ENCODE data around the gene CARM1. TPM values are rescaled to one million over a fixed set of nuclear protein-coding genes. Genes with fewer than 3 reads are reported as not detected.

CARM1 gene
- total RNA-seq, 1 experiment from 2014 or later, result 56.2 TPM

GRCh38 chr19:10963865-10964264 is 92.5 kb downstream of the CARM1 start:
- Histone ChIP-seq H3K4me1 (ENCODE audit: insufficient read depth, low read length) (peaks cover 23% of the 10 kb centered on the region), H3K36me3 (ENCODE audit: low read depth, low read length) (peaks cover 5% of the 10 kb centered on the region; the same call in 1 of the 2 replicates), H3K9ac (ENCODE audit: low read length) (no peak overlapping the region), H3K79me2 (ENCODE audit: low read length) (peaks cover 85% of the 10 kb centered on the region), H3K9me3 (ENCODE audit: low read length) (no peaks in the 10 kb centered on the region), H2AFZ (ENCODE audit: low read length) (no peak overlapping the region), H3K27ac (ENCODE audit: low read length) (no peak overlapping the region), H3K9me2 (replicated peaks; ENCODE audit: low read length) (no peaks in the 10 kb centered on the region), H4K20me1 (ENCODE audit: low read length) (peaks cover 44% of the 10 kb centered on the region), H3K4me2 (ENCODE audit: low read length) (peak overlapping the region; percentile 94; the same call in 1 of the 2 replicates), H3K27me3 (ENCODE audit: low read length) (no peaks in the 10 kb centered on the region), H3K4me3 (ENCODE audit: low read length) (no peak overlapping the region), H3F3A (ENCODE audit: low read length, unreplicated experiment) (no peaks in the 10 kb centered on the region)
- ChIA-PET POLR2A (ENCODE audit: unreplicated experiment) (no interaction called here), CTCF (no interaction called here)
- no TSS peak for BruUV-seq (replicated peaks)
- TF ChIP-seq CTCF (conservative IDR thresholded peaks at IDR 0.05; ENCODE audit: low read depth, low read length), result no peak
- TF ChIP-seq EZH2 (IDR thresholded peaks at IDR 0.05; ENCODE audit: low read length, unreplicated experiment), result no peak
- no peak for TF ChIP-seq EZH2phosphoT487 (IDR thresholded peaks at IDR 0.05; ENCODE audit: borderline replicate concordance, low read length)
- DNase-seq (no peak), ATAC-seq (no peak)
- intact Hi-C loops (cut with micrococcal nuclease), result no loop called here

GRCh38 chr19:10964903-10965302 is 93.5 kb downstream of the CARM1 start:
- CTCF ChIA-PET, result no interaction called here
- H2AFZ ChIP-seq (ENCODE audit: low read length), result no peak overlapping the region
- no peak overlapping the region for H3K4me2 ChIP-seq (ENCODE audit: low read length)
- POLR2A ChIA-PET (ENCODE audit: unreplicated experiment), result no interaction called here
- H3K9ac ChIP-seq (ENCODE audit: low read length), result no peak overlapping the region
- DNase-seq (no peak), ATAC-seq (no peak)
- H3K36me3 ChIP-seq (ENCODE audit: low read depth, low read length), result peaks cover 5% of the 10 kb centered on the region; the same call in 1 of the 2 replicates
- H3K27me3 ChIP-seq (ENCODE audit: low read length), result no peaks in the 10 kb centered on the region
- intact Hi-C loops (cut with micrococcal nuclease), result no loop called here
- H3K27ac ChIP-seq (ENCODE audit: low read length), result no peak overlapping the region
- no peaks in the 10 kb centered on the region for H3K9me2 ChIP-seq (replicated peaks; ENCODE audit: low read length)
- H3K4me3 ChIP-seq (ENCODE audit: low read length), result no peak overlapping the region
- H3K4me1 ChIP-seq (ENCODE audit: insufficient read depth, low read length), result peaks cover 19% of the 10 kb centered on the region
- peaks cover 90% of the 10 kb centered on the region for H3K79me2 ChIP-seq (ENCODE audit: low read length)
- BruUV-seq (replicated peaks), result no TSS peak
- TF ChIP-seq EZH2 (IDR thresholded peaks at IDR 0.05; ENCODE audit: low read length, unreplicated experiment) (no peak), CTCF (conservative IDR thresholded peaks at IDR 0.05; ENCODE audit: low read depth, low read length) (peak; percentile 51), EZH2phosphoT487 (IDR thresholded peaks at IDR 0.05; ENCODE audit: borderline replicate concordance, low read length) (no peak)
- H3F3A ChIP-seq (ENCODE audit: low read length, unreplicated experiment), result no peaks in the 10 kb centered on the region
- H3K9me3 ChIP-seq (ENCODE audit: low read length), result no peaks in the 10 kb centered on the region
- H4K20me1 ChIP-seq (ENCODE audit: low read length), result peaks cover 51% of the 10 kb centered on the region

GRCh38 chr19:10965398-10965797 is 94.0 kb downstream of the CARM1 start:
- intact Hi-C loops (cut with micrococcal nuclease), result no loop called here
- Histone ChIP-seq H3K4me1 (ENCODE audit: insufficient read depth, low read length) (peaks cover 15% of the 10 kb centered on the region; the same call in 1 of the 2 replicates), H3K27ac (ENCODE audit: low read length) (no peak overlapping the region), H3K4me2 (ENCODE audit: low read length) (no peak overlapping the region), H3F3A (ENCODE audit: low read length, unreplicated experiment) (no peaks in the 10 kb centered on the region), H3K36me3 (ENCODE audit: low read depth, low read length) (peaks cover 5% of the 10 kb centered on the region; the same call in 1 of the 2 replicates), H2AFZ (ENCODE audit: low read length) (no peak overlapping the region), H3K4me3 (ENCODE audit: low read length) (no peak overlapping the region), H4K20me1 (ENCODE audit: low read length) (peaks cover 55% of the 10 kb centered on the region), H3K9me3 (ENCODE audit: low read length) (no peaks in the 10 kb centered on the region), H3K9me2 (replicated peaks; ENCODE audit: low read length) (no peaks in the 10 kb centered on the region), H3K9ac (ENCODE audit: low read length) (no peak overlapping the region), H3K79me2 (ENCODE audit: low read length) (peaks cover 90% of the 10 kb centered on the region), H3K27me3 (ENCODE audit: low read length) (no peaks in the 10 kb centered on the region)
- CTCF ChIA-PET, result no interaction called here
- DNase-seq (no peak), ATAC-seq (no peak)
- TF ChIP-seq EZH2phosphoT487 (IDR thresholded peaks at IDR 0.05; ENCODE audit: borderline replicate concordance, low read length) (no peak), EZH2 (IDR thresholded peaks at IDR 0.05; ENCODE audit: low read length, unreplicated experiment) (no peak), CTCF (conservative IDR thresholded peaks at IDR 0.05; ENCODE audit: low read depth, low read length) (no peak)
- POLR2A ChIA-PET (ENCODE audit: unreplicated experiment), result no interaction called here
- BruUV-seq (replicated peaks), result no TSS peak
